HG03442 (cell line): Measurements from ENCODE around the gene ZNF468.
A peak's percentile ranks its signal among the peaks of the same experiment; 100 is the strongest.
"Not testable (repeated sequence)": the region's sequence is repeated elsewhere in the genome, so short reads cannot be mapped to it uniquely, and the experiment has no call there.

ENCODE experiments used
- ATAC-seq: cut with Tn5 transposase; IDR thresholded peaks from one replicate; pipeline ENCODE4 v1.9.1; 2021; ENCODE audit warnings: mild to moderate bottlenecking, moderate library complexity; ENCODE audit not compliant: unreplicated experiment

The ZNF468 gene

GRCh38 chr19:52857378-52858191 lies at the start of gene ZNF468:
Gene ZNF468, minus strand, starts transcription at chr19:52857619. Its CDS starts 3,347 bp downstream, at chr19:52854272.
- peak; percentile 95 for ATAC-seq

GRCh38 chr19:52904052-52904780 lies 46.8 kb upstream of the ZNF468 start:
- ATAC-seq = not testable (repeated sequence)

DNA sequence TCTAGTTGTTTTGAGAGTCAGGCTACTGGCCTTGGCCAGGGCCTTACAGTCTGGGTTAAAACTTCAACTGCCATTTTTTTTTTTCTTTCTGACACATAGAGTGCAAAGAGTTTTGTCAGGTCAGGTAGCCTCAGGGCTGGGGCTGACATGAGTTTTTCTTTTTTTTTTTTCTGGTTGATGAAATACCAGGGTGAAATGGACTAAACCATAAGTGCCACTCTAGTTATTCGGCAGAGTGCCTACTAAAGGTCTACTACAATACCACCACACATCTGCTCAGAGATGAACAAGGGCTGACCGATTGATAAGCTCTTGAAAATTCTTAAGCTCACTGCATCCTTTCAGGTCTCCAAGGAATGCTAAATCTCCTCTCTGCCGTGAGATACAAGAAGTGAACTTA lies 44.4 kb upstream of the ZNF468 start:
- ATAC-seq = no peak

DNA sequence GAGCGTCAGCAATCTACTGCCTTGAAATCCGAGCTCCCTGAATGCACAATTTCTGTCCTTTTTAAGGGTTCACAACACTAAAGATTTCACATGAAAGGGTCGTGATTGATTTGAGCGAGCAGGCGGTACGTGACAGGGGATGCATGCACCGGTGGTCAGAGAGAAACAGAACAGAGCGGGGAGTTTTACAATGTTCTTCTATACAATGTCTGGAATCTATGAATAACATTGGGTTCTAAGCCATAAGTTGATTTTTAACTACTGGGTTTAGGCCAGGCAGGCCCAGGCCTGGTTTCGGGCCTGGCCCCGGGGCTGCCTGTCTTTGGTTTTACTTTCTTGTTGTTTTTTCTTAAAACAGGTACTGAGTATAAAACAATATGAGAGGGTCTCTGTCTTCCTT lies 41.2 kb upstream of the ZNF468 start:
- ATAC-seq = not testable (repeated sequence)

DNA sequence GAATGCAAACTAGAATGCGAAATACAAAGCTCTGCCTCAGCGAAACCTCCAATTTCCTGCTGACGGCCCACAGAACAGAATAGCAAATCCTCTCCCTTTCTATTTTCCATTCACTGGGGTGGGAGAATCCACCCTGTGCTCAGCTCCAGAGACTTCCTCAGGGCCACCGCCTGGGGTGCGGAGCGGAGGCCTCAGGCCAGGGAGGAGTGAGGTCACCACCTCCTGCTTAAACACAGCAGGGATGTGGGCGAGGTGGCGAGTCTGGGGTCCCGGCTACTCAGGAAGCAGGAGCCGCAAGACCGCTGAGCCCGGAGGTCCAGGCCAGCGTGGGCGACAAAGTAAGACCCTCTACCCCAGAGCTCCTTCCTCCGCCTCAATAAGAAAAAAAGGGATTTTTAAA lies 40.7 kb upstream of the ZNF468 start:
- ATAC-seq = no peak

DNA sequence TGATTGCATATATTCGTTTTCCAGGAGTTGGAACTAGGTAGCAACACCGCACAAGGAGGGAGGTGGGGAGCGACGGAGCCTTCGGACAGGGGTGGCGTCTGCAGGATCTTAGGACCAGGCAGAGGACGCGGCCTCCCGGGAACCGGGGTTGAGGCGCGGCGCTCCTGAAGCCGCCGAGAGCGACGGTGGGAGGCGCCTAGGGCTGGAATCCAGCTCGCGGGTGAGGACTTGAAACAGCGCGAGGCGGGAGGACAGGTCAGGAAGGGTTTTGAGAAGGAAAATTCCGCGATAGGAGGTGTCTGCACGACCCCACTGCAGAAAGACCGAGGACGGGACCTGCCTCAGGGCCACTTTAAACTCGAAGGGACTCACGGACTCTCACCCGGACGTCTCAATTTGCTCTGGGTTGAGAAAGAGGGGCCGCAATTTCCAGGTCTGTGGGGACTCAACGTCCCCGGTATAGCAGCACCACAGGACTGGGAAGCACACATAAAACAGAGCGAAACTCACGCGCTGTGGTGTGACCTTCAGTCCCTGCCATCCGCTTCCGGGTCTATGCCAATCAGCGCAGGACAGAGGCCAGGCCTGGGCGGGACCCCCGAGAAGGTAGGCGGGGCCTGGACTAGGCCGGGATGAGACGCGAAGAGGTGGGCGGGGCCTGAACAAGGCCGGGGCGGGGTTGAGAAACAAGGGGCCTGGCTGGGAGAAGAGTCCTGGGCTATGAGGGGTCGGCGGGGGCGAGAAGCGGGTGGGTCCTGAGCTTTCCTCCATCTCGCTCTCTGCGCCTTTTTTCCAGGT lies 39.9 kb upstream of the ZNF468 start, which contains the start of gene ZNF320:
Gene ZNF320, minus strand, starts transcription at position 498 of the 798 bp plus-strand sequence. CDS start 7,380 bp downstream, outside the sequence.
- ATAC-seq = peak; percentile 96

DNA sequence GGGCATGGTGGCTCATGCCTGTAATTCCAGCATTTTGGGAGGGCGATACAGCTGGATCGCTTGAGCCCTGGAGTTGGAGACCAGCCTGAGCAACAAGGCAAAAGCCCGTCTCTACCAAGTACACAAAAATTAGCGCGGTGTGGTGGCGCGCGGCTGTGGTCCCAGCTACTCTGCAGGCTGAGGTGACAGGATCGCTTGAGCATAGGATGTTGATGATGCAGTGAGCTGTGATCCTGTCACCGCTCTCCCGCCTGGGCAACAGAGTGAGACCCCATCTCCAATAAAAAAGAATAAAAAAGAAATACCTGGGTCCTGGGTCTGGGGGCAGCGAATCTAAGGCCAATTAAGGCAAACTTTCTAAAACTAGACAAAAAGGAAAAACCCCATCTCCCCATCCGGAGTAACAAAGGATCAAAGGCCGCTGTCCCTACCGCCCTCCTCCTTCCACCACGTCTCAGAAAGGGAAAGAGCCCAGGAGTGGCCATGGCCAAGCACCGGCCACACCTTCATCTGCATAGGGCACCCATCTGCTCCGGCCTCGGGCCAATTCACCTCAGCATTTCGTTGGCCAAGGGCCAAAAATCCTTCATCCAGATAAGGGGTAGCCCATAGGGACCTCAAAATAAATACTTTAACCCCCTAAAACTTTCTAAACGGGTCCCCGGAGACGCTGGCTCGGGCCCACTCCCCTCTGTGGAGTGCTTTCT lies 39.2 kb upstream of the ZNF468 start:
- peak; percentile 16 for ATAC-seq

- no peak for ATAC-seq
These were observed 33.9 kb upstream of the ZNF468 start for GRCh38 chr19:52891336-52891735.

GRCh38 chr19:52889931-52890330 lies 32.5 kb upstream of the ZNF468 start:
- ATAC-seq = no peak

- no peak for ATAC-seq
These were observed 31.7 kb upstream of the ZNF468 start for GRCh38 chr19:52889076-52889475.

- no peak for ATAC-seq
These were observed 23.5 kb upstream of the ZNF468 start for GRCh38 chr19:52880895-52881389.

DNA sequence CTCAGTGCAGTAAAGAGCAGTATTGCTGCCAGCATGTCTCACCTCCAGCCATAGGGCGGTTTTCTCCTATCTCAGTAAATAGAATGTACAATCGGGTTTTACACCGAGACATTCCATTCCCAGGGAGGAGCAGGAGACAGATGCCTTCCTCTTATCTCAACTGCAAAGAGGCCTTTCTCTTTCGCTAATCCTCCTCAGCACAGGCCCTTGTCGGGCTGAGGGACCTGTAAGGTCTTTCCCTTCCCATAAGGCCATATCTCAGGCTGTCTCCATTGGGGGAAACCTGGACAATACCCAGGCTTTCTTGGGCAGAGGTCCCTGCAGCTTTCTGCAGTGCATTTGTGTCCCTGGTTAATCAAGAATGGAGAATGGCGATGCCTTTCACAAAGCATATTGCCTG lies 15.6 kb upstream of the ZNF468 start:
- not testable (repeated sequence) for ATAC-seq

DNA sequence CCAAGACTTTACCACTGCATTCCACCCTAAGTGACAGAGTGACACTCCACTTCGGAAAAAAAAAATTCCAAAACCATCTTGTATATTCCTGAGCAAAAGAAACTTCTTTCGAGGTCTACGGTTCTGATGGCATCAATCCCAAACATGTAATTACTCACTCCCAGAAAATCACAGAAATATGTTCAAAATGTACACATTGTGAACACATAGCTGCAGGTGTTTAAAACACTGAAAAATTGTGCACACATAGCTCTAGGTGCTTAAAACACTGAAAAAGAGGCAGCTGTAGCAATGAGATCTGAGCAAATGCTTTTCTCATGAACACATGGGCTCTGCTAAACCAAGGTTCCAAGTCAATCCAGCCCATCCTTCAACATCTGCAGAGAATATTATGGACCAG lies 14.0 kb upstream of the ZNF468 start:
- no peak for ATAC-seq

DNA sequence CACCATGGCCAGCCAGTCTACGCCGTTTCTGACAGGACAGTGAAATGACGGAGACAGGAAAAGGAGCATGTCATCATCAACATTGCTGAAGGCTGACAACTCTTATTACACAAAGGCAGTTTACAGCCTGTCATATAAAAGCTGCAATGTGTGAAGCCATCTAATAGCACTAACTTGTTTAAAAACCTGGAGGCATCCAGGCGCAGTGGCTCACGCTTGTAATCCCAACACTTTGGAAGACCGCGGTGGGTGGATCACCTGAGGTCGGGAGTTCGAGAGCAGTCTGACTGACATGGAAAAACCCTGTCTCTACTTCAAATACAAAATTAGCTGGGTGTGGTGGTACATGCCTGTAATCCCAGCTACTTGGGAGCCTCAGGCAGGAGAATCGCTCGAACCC lies 10.6 kb upstream of the ZNF468 start:
- ATAC-seq = not testable (repeated sequence)

- peak; percentile 18 for ATAC-seq
These were observed 660 bp downstream of the ZNF468 start for GRCh38 chr19:52856540-52857377.

- not testable (repeated sequence) for ATAC-seq
These were observed 10.1 kb downstream of the ZNF468 start for GRCh38 chr19:52847352-52847751.

- ATAC-seq = not testable (repeated sequence)
These were observed 16.5 kb downstream of the ZNF468 start for GRCh38 chr19:52840825-52841465.

DNA sequence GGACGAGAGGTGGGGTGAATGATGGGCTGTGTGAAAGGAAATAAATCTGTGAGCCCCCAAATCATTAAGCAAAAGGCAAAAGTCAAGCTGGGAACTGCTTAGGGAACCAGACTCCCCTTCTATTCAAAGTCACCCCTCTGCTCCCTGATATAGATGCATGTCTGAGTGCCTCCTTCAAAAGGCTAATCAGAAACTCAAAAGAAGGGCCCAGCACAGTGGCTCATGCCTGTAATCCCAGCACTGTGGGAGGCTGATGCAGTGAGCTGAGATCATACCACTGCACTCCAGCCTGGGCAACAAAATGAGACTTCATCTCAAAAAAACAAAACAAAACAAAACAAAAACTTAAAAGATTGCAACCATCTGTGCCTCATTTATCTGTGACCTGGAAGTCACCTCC lies 23.1 kb downstream of the ZNF468 start:
- ATAC-seq = not testable (repeated sequence)

DNA sequence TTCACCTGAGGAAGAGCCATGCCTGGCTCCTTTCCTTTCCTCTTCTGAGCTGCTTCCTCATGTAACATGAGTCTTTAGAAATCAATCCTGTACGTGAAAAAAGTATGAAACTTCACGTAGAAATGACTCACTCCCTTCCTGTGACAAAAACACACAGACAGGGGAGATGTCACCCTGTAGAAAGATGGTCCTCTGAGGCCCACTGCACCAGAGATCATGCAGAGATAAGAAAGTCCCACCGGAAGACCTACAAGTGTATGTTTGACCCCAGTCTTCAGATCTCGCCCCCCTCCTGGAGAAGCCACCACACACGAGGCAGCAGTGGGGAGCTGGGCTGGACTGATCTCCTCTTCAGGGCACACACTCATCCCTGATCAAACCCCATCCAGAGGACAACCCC lies 23.9 kb downstream of the ZNF468 start:
- not testable (repeated sequence) for ATAC-seq
